Esophagus squamous epithelium (tissue), 5 donors: ENCODE data around the gene SCAPER. TPM values are rescaled to one million over a fixed set of nuclear protein-coding genes. Genes with fewer than 3 reads are reported as not detected.
"Not testable (repeated sequence)": the region's sequence is repeated elsewhere in the genome, so short reads cannot be mapped to it uniquely, and the experiment has no call there.

Experiments
- DNase-seq: peaks from one replicate; lab custom pipeline; 2025; lab: John Stamatoyannopoulos, UW
- H3K27ac ChIP-seq, 4 donors: fragments of 200-600 bp; sonication (generic); one replicate each; pipeline ENCODE4 v1.5.1; 2016 to 2019; ENCODE audit warnings: mild to moderate bottlenecking in 1 of 4
- H3K27me3 ChIP-seq, 4 donors: fragments of 200-600 bp; sonication (generic); 1 replicate in 3 of 4; 2 replicates in 1 of 4; pipeline versions ENCODE4 v1.5.1 to v1.6.0; 2017 to 2021; ENCODE audit warnings: antibody characterized with exemption in 1 of 4
- H3K36me3 ChIP-seq, 3 donors: fragments of 200-600 bp; sonication (generic); one replicate each; pipeline ENCODE4 v1.5.1; 2016 to 2019
- H3K4me1 ChIP-seq, 3 donors: fragments of 200-600 bp; sonication (generic); one replicate each; pipeline ENCODE4 v1.5.1; 2017 to 2019
- H3K4me3 ChIP-seq, 4 donors: fragments of 200-600 bp; sonication (generic); 1 replicate in 3 of 4; 2 replicates in 1 of 4; pipeline ENCODE4 v1.5.1; 2016 to 2019; ENCODE audit warnings: mild to moderate bottlenecking in 2 of 4, moderate library complexity in 1 of 4
- H3K9me3 ChIP-seq, 3 donors: fragments of 200-600 bp; sonication (generic); one replicate each; pipeline ENCODE4 v1.5.1; 2016 to 2019
- CTCF ChIP-seq, 6 experiments: fragments of 450-650 bp in 4 of 6; fragments of 200-600 bp in 2 of 6; sonication (generic) in 2 of 6; IDR thresholded peaks; one replicate each; pipeline ENCODE4 v1.5.1; 2016 to 2019; ENCODE audit warnings: antibody characterized with exemption in 6 of 6, mild to moderate bottlenecking in 4 of 6, moderate library complexity in 4 of 6
- POLR2A ChIP-seq, 4 donors: fragments of 450-650 bp; IDR thresholded peaks; one replicate each; pipeline ENCODE4 v1.6.1; 2017; ENCODE audit warnings: antibody characterized with exemption in 4 of 4, mild to moderate bottlenecking in 4 of 4, moderate library complexity in 3 of 4
- WGBS, 2 donors: methylation state at CpG; one replicate each; pipeline ENCODE4 v1.1.5; 2018; 5-methylcytosine and 5-hydroxymethylcytosine counted together
- intact Hi-C: fragments of 100-400 bp; cut with DNase I; formaldehyde crosslinking; loops from one replicate; pipeline ENCODE4 v1.15.0; 2022
- total RNA-seq, 4 donors: library from RNA; depleted of rRNA; stranded (reverse); fragments of >200 nt; gene quantifications; one replicate each; pipeline ENCODE4 v1.1.0, GENCODE V29; 2016
- donor health status: DM: yes; HTN: yes; CAD: no.

SCAPER gene
- total RNA-seq, 4 donors from 2014 or later = 18.3 to 30.1 (median 25.3) TPM

- Histone ChIP-seq H3K4me3 (no peak overlapping the region), H3K27ac (no peak overlapping the region), H3K36me3 (no peaks in the 10 kb centered on the region), H3K27me3 (no peaks in the 10 kb centered on the region), H3K4me1 (no peaks in the 10 kb centered on the region), H3K9me3 (no peaks in the 10 kb centered on the region)
- no peak for TF ChIP-seq CTCF (IDR thresholded peaks at IDR 0.05)
- no peak for TF ChIP-seq POLR2A (IDR thresholded peaks at IDR 0.05)
- DNase-seq = no peak
- intact Hi-C loops = no loop called here
Observed at GRCh38 chr15:76439542-76439941, 465.6 kb downstream of the SCAPER start.

- Histone ChIP-seq H3K4me1 (no peaks in the 10 kb centered on the region), H3K27ac (no peak overlapping the region), H3K27me3 (no peaks in the 10 kb centered on the region), H3K36me3 (peaks cover 0 to 35% (median 0%) of the 10 kb centered on the region in 3 donors), H3K4me3 (no peak overlapping the region), H3K9me3 (no peaks in the 10 kb centered on the region)
- intact Hi-C loops = no loop called here
- TF ChIP-seq POLR2A (IDR thresholded peaks at IDR 0.05) (no peak), CTCF (IDR thresholded peaks at IDR 0.05) (no peak)
- DNase-seq = no peak
- 40 to 43% methylated on average over 3 of the region's 3 CpGs for WGBS, 2 donors
Observed at GRCh38 chr15:76433798-76434400, 471.2 kb downstream of the SCAPER start.

- H3K27me3 ChIP-seq, H3K9me3 ChIP-seq, H3K4me3 ChIP-seq, intact Hi-C loops, DNase-seq, H3K4me1 ChIP-seq, H3K27ac ChIP-seq: not testable (repeated sequence)
- WGBS, 2 donors = 92 to 100% methylated on average over 1 of the region's 1 CpG
- H3K36me3 ChIP-seq = peaks cover 0 to 41% (median 0%) of the 10 kb centered on the region in 3 donors
Observed at GRCh38 chr15:76433036-76433435, 472.1 kb downstream of the SCAPER start.

GRCh38 chr15:76432604-76433003 is 472.5 kb downstream of the SCAPER start:
- H3K9me3 ChIP-seq = no peaks in the 10 kb centered on the region
- no peak overlapping the region for H3K4me3 ChIP-seq
- TF ChIP-seq CTCF (IDR thresholded peaks at IDR 0.05) = no peak
- no peak for TF ChIP-seq POLR2A (IDR thresholded peaks at IDR 0.05)
- intact Hi-C loops = no loop called here
- DNase-seq = no peak
- H3K27ac ChIP-seq = no peak overlapping the region
- no peaks in the 10 kb centered on the region for H3K27me3 ChIP-seq
- peaks cover 0 to 45% (median 0%) of the 10 kb centered on the region in 3 donors for H3K36me3 ChIP-seq
- no peaks in the 10 kb centered on the region for H3K4me1 ChIP-seq
- 65 to 95% methylated on average over 1 of the region's 1 CpG for WGBS, 2 donors

GRCh38 chr15:76431971-76432370 is 473.2 kb downstream of the SCAPER start:
- peaks cover 0 to 46% (median 0%) of the 10 kb centered on the region in 3 donors for H3K36me3 ChIP-seq
- no peak for TF ChIP-seq CTCF (IDR thresholded peaks at IDR 0.05)
- TF ChIP-seq POLR2A (IDR thresholded peaks at IDR 0.05) = no peak
- DNase-seq = no peak
- intact Hi-C loops = no loop called here
- no peak overlapping the region for H3K4me3 ChIP-seq
- no peaks in the 10 kb centered on the region for H3K4me1 ChIP-seq
- H3K9me3 ChIP-seq = no peaks in the 10 kb centered on the region
- H3K27me3 ChIP-seq = no peaks in the 10 kb centered on the region
- WGBS, 2 donors = 74 to 77% methylated on average over 4 of the region's 4 CpGs
- H3K27ac ChIP-seq = no peak overlapping the region

GRCh38 chr15:76430711-76431110 is 474.4 kb downstream of the SCAPER start:
- H3K4me1 ChIP-seq, H3K4me3 ChIP-seq, H3K9me3 ChIP-seq, H3K27me3 ChIP-seq, H3K27ac ChIP-seq, DNase-seq, intact Hi-C loops: not testable (repeated sequence)
- peaks cover 0 to 56% (median 0%) of the 10 kb centered on the region in 3 donors for H3K36me3 ChIP-seq
- WGBS, 2 donors = 85 to 90% methylated on average over 2 of the region's 2 CpGs
